ENCODE data around the gene BCL2. TPM values are rescaled to one million over a fixed set of nuclear protein-coding genes. Genes with fewer than 3 reads are reported as not detected.

BCL2 gene
- total RNA-seq, 4 donors from 2014 or later, result 25.2 to 39.0 (median 36.1) TPM

GRCh38 chr18:63178971-63179370, 140.6 kb downstream of the BCL2 start:
- 77% methylated on average over 2 of the region's 2 CpGs for WGBS
- Histone ChIP-seq H3K36me3 (no peaks in the 10 kb centered on the region), H3K4me3 (no peak overlapping the region), H3K9me3 (no peaks in the 10 kb centered on the region), H3K27me3 (no peaks in the 10 kb centered on the region), H3K27ac (replicated peaks in 1 of 4) (peak overlapping the region in 2 of 4 donors; percentile 18 to 22), H3K4me1 (peaks cover 24 to 65% (median 53%) of the 10 kb centered on the region in 4 donors)
- intact Hi-C loops (cut with DNase I), result loop anchor here (5.0 kb wide), 1 partner anchor 47 kb away; no protein-coding TSS in a partner anchor
- no peak for DNase-seq (ENCODE audit: extremely low spot score)
- no peak for TF ChIP-seq POLR2A (IDR thresholded peaks at IDR 0.05; ENCODE audit: low read depth)
- TF ChIP-seq POLR2AphosphoS5 (IDR thresholded peaks at IDR 0.05), result no peak
- no peak for TF ChIP-seq CTCF (IDR thresholded peaks at IDR 0.05)
- no peak for TF ChIP-seq EP300 (IDR thresholded peaks at IDR 0.05)

- Histone ChIP-seq H3K4me1 (peaks cover 24 to 58% (median 52%) of the 10 kb centered on the region in 4 donors), H3K9me3 (no peaks in the 10 kb centered on the region), H3K36me3 (no peaks in the 10 kb centered on the region), H3K4me3 (no peak overlapping the region), H3K27ac (replicated peaks in 1 of 4) (peak overlapping the region in 1 of 4 donors; percentile 30), H3K27me3 (no peaks in the 10 kb centered on the region)
- intact Hi-C loops (cut with DNase I), result loop anchor here (5.0 kb wide), 1 partner anchor 46 kb away; no protein-coding TSS in a partner anchor
- TF ChIP-seq CTCF (IDR thresholded peaks at IDR 0.05) (no peak), POLR2AphosphoS5 (IDR thresholded peaks at IDR 0.05) (no peak), EP300 (IDR thresholded peaks at IDR 0.05) (no peak), POLR2A (IDR thresholded peaks at IDR 0.05; ENCODE audit: low read depth) (no peak)
- DNase-seq (ENCODE audit: extremely low spot score), result no peak
- 70% methylated on average over 23 of the region's 25 CpGs for WGBS
These were observed 141.4 kb downstream of the BCL2 start for GRCh38 chr18:63177919-63178821.

- Histone ChIP-seq H3K9me3 (no peaks in the 10 kb centered on the region), H3K4me1 (peaks cover 22 to 49% (median 44%) of the 10 kb centered on the region in 4 donors), H3K27me3 (no peaks in the 10 kb centered on the region), H3K4me3 (no peak overlapping the region), H3K27ac (replicated peaks in 1 of 4) (no peak overlapping the region), H3K36me3 (no peaks in the 10 kb centered on the region)
- DNase-seq (ENCODE audit: extremely low spot score), result no peak
- intact Hi-C loops (cut with DNase I), result loop anchor here (5.0 kb wide), 1 partner anchor 45 kb away; no protein-coding TSS in a partner anchor
- TF ChIP-seq EP300 (IDR thresholded peaks at IDR 0.05), result no peak
- no peak for TF ChIP-seq CTCF (IDR thresholded peaks at IDR 0.05)
- no peak for TF ChIP-seq POLR2AphosphoS5 (IDR thresholded peaks at IDR 0.05)
- no peak for TF ChIP-seq POLR2A (IDR thresholded peaks at IDR 0.05; ENCODE audit: low read depth)
- 75% methylated on average over 6 of the region's 6 CpGs for WGBS
These were observed 142.3 kb downstream of the BCL2 start for GRCh38 chr18:63177259-63177658.

- 92% methylated on average over 2 of the region's 2 CpGs for WGBS
- no peak for DNase-seq (ENCODE audit: extremely low spot score)
- H3K36me3 ChIP-seq, result no peaks in the 10 kb centered on the region
- TF ChIP-seq POLR2AphosphoS5 (IDR thresholded peaks at IDR 0.05) (no peak), POLR2A (IDR thresholded peaks at IDR 0.05; ENCODE audit: low read depth) (no peak), EP300 (IDR thresholded peaks at IDR 0.05) (no peak), CTCF (IDR thresholded peaks at IDR 0.05) (no peak)
- H3K4me1 ChIP-seq, result peaks cover 16 to 29% (median 24%) of the 10 kb centered on the region in 4 donors
- H3K4me3 ChIP-seq, result no peak overlapping the region
- intact Hi-C loops (cut with DNase I), result loop anchor here (5.0 kb wide), 1 partner anchor 43 kb away; no protein-coding TSS in a partner anchor
- H3K9me3 ChIP-seq, result no peaks in the 10 kb centered on the region
- no peaks in the 10 kb centered on the region for H3K27me3 ChIP-seq
- H3K27ac ChIP-seq (replicated peaks in 1 of 4), result no peak overlapping the region
These were observed 144.3 kb downstream of the BCL2 start for GRCh38 chr18:63175264-63175663.
